GM19240 (cell line): ENCODE results near the gene RHBDF2.

Experiments
- DNase-seq: peaks from one replicate; pipeline ENCODE4 v3.0.0; 2011; ENCODE audit warnings: low spot score; ENCODE audit not compliant: insufficient read length

Gene RHBDF2

DNA sequence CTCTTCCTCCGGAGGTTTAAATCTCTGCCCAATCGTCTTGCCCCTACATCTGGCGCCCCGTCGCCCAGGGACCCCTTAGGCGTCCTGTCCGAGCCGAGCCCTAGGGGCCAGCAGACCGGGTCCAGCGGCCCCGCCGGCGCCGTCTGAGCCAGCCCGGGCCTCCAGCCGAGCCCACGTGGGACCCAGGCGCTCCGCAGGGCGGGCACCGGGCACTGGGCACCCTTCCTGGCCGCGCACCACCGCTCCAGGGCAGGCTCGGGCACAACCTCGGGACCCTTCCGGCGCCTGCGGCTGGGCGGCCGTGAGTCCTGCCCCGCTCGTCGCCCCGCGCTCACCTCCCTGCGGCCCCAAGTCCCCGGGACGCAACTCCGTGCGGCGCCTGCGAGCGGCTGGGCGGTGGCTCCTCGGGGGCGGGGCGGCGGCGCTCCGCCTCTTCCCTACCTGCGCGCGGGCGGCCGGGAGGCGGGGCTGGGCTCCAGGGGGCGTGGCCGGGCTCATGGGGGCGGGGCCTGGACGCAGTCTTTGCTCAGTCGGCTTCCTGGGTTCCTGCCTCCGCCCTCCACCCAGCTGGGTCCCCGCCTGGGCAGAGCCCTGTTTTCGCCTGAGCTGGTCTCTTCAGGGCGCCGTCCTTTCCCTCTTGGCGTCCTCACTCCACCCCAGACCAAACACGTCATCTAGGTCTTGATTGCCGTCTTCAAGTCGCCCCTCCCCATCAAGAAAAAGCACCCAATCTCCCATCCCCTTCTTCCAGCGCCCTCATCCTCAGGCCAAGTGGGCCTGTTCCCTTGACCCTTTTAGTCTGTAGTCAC is at the start of gene RHBDF2:
Gene RHBDF2, minus strand, starts transcription at position 406 of the 809 bp plus-strand sequence. CDS start 19,899 bp downstream, outside the sequence.
- DNase-seq = peak; percentile 79

DNA sequence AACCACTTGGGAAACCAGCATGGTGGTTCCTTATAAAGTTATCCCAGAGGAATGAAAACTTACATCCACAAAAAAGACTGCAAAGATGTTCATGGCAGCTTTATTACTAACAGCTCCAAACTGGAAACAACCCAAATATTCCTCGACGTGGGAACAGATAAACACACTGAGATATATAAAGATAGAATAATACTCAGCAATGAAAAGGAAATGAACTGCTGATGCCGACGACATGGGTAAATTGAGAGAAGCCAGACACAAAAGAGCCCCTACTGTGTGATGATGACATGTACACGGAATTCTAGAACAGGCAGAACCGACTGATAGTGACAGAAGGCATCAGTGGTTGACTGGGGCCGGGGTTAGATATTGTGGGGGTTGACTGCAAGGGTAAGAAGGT is 48.3 kb upstream of the RHBDF2 start:
- no peak for DNase-seq

DNA sequence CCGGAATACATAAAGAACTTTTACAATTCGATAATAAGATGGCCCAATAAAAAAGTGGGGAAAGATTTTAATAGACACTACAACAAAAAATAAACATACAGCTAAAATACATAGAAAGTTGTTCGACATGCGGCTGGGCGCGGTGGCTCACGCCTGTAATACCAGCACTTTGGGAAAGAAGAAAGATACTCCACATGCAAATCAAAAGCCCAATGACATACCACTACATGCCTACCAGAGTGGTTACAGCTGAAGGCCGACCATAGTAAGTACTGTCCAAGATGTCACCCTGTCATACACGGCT is 47.9 kb upstream of the RHBDF2 start:
- no peak for DNase-seq

DNA sequence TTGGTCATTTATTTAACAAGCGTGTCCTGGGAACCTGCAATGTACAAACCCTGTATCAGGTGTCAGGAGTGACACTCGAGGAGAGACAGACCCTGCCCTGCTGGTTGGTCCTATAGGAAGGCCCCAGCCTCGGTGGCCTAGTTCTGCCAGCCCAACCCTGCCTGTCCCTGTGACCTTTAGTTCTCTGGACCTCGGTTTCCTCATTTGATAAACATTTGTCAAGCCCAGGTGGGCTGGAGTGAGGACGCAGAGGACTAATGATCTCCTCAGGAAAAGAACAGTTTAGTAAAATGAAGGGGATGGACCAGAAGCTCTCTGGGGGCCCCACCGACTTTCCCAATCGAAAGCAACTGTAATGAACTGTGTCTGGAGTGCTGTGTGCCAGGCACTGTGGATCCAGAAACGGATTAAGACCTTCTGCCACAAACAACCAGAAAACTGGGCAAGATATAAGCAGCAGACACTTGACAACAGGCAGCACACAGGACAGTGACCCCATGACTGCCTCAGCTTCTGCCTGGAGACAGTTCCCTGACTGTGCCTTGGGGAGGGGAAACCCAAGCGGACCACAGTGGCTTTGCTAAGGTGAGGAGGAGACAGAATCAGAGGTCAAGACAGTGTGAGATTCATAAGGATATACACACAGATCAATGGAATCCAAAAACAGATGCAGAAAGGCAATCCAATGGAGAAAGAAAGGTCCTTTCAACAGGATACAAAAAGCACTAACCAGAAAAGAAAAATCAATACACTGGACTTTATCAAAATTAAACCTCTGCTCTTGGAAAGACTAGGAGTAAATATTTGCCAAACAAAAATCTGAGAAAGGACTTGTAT is 47.4 kb upstream of the RHBDF2 start:
- DNase-seq = no peak

DNA sequence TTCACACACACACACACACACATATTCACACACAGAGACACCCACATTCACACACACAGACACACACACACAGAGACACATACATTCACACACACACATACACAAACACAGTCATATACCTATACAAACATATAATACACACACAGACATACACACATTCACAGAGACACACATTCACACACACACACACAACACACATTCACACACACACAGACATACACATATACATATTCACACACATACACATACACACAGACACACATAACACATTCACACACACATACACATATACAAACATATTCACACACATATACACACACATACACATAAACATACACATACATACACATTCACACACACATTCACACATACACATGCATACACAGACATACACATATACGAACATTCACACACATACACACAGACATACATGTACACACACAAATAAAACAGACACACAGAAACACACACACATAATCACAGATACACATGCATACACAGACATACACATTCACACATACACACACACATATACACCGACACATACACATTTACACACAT is 46.5 kb upstream of the RHBDF2 start:
- DNase-seq = no peak

DNA sequence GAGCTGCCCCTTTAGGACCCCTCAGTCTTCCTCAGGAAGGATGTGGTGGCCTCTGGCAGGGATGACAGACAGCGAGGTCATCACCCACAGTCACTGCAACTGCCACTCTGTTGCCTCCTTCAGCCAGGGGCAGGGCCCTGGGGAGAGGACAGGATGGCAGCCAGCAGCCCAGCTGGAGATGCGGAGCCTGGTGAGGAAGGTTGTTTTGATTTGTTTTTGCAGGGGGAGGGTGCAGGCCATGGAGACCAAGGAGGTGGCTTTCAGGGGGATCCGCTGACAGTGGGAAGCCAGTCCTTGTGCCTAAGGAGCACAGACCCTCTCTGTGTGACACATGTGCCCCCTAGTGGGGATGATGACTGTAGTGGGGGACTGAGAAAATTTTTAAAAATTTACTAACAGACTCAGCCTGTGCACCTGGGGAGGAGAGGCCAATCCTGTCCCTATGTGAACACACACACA is 46.0 kb upstream of the RHBDF2 start:
- DNase-seq = peak; percentile 67

DNA sequence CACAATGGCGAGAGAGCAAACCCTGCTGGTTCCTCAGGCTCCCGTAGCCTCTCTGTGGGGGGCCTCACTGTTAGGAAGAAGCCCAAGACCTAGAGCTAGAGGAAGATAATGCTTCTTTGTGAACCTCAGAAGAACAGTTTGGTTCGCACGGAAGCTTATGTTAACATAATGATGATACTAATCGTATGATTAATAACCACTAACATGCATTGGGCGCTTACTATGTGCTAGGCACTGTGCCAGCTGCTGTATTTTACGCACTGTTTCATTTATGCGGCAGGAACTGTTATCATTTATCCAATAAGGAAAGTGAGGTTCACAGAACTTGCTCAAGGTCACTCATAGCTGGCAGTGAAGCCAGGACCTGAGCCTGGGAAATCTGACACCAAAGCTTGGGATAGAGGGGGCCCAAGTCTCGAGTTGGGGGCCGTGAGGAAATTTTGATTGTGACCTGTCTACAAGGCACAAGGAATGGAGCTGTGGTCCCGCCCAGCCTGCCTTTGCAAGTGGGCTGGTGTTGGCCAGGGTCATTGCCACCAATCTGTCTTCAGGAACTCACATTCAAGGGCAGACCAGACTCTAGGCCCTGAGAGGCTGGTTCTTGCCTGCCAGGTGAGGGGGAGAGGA is 45.4 kb upstream of the RHBDF2 start:
- no peak for DNase-seq

DNA sequence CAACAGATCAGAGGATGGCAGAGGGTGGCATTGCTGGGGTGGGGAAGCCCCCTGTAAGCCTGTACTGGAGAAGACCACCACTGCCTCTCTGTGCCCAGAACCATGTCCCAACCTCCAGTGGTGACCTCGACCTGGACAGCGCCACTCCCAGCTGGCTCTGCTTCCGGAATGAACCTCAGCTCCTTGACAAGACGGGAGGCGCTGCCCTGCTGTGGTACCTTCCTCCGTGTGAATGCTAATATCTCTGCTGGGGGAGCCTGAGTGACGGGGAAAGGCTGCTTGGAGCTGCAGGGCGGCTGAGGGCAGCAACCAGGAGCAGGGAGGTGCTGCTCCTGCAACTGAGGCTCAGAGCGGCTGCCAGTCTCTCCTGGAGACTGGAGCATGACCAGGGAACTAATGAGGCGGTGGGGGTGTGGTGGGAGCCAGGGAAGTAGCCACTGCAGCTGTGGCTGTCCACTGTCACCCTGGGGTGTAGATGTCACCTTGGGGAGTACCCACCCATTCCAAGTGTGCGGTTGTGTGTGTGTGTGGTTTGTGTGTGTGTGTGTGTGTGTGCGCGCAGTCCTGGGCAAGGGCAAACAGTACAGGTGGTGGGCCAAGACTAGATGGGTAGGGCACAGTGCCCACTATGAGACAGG is 44.8 kb upstream of the RHBDF2 start:
- DNase-seq = no peak

DNA sequence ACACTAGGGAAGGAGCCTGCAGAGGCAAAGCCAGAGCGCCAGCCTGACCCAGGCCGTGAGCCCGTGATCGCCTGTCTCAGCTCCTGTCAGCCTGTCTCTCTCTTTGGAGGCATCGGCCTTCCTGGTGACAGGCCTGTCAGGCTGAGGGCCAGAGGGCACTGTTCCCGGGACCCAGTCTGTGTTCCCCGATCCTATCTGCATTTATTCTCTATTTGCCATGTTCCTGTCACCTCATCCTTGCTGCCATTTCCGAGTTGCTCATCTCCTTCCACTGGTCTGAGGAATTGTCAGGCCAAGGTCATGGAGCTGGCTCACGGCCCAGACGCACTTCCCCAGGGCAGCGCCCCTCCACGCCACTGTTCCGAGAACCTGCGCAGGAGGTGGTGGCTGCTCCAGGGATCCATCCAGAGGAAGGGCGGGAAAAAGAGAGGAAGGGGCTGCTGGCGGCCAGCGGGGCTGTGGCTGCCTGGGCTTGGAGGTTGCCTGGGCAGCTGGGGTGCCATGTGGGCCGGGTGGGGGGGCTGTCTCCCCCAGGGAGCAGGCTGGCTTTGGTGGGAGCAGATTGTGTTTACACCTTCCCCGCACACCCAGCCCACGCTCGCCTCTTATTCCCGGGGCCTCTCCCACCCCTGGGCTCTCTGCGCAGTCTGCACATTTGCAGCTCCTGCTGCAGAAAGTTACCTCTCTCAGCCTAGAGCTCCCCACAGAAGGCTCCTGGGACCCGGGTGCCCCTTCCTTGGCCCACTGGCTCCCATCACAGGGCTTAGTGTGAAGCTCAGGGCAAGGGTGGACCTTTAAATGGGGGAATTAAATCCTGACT is 43.5 kb upstream of the RHBDF2 start:
- DNase-seq = no peak

DNA sequence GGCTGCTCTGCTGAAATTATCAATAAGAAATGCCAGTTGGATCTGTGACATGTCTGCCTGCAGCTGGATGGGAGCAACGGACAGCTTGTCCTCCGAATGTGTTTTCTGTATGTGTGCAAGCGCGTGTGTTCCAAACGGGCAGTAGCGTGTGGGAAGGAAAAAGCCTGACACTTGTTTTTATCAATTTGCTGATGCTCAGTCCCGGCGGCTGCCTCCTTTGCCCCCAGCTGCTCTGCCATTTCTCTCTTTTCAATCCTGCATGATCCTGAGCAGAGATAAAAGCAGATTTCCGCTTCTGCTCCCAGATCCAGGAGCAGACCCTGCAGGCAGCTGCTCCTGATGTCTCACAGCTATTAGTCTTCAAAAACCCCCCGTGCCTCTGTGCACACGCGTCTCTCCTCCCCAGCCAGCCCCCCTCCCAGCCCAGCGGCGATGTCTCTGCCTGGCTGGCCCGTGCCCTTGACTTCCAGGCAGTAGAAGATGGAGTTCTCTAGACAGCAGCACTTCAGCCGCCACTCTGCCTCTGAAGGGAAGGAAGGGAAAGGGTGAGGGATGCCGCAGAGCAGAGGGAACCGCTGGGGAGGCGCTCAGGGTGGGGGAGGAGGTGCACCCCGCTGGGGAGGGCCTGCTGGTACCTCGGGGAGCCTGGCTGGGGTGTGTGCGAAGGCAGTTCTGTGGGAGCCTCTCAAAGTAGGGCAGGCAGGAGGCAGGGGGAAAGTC is 42.8 kb upstream of the RHBDF2 start:
- DNase-seq = no peak

DNA sequence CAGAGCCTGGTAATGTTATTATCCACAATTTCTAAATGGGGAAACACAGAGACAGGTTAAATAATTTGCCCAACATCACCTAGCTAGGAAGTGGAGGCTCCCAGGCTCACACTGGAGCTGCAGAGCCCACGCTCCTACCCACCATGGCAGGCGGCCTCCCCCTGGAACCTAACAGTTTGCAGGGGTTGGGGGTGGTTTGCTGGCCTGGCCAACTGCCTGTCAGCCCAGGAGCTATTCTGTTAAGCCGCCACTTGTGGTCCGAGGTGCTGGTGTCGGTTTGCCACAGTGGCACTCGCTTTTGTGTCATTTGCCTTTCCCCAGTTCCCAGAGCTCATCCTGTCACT is 42.2 kb upstream of the RHBDF2 start:
- DNase-seq = no peak

DNA sequence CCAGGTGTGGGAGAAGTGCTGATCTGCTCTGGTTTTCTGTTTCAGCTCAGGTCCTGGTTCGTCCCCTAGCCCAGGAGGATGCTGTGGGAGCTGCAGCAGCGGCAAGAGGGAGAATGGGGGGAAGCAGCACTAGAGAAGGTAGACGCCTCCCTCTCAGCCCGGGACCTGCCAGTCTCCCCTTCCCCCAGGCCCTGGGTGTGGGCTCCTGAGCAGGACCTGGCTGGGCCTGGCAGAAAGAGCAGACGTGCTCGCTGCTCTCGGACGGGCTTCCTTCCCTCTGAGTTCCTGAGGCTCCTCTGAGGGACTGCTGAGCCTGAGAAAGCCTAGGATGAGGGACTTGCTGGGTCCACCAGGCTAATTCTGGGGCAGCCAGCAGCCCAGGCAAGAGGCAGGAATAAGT is 41.8 kb upstream of the RHBDF2 start:
- no peak for DNase-seq

DNA sequence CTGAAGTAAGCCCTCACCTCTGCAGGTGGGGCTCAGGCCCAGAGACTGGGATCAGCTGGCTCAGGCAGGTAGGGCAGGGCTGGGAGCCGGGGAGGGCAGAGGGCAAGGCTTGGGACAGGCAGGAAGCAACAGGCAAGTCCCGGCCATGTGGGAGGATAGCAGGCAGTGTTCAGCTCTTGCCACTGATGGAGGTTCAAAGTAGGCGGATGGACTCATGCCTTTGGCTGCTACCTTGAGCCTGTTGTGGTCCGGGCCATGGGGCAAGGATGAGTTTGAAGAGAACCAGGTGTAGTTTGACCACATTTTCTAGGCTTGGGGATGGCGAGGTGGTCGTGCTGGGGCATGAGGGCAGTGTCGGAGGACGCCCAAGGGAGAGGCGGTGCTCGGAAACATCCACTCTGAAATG is 41.3 kb upstream of the RHBDF2 start:
- no peak for DNase-seq

DNA sequence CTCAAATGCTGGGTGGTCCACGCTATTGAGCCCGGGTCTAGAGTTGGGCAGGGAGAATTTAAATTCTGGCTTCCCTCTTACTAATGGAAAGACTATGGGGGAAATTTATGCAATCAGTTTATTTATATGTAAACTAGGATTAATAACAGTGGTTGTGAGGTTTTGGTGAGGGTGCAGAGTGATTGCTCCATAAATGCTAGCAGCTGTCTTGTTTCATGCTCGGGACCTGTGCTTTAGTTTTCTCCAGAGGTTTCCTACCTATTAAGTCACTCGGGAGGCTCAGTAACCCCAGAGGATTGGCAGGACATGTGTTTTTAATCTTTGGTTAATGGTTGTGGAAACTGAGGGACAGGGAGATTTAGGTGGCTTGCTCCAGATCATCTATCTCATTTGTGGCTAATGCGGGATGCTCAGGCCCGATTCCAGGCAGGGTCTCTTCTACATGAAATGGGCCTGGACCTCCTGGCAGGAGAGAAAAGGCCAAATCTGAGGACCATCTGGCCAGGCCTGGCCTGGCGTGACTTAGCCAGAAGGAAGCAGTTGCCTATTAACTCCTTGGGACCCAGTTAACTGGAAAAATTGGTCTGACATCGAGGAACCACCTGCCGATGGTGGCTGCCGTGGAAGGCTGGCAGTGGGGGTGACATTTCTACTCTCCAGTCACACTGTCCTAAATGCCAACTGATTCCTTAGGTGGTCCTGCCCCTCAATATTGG is 40.7 kb upstream of the RHBDF2 start:
- no peak for DNase-seq

DNA sequence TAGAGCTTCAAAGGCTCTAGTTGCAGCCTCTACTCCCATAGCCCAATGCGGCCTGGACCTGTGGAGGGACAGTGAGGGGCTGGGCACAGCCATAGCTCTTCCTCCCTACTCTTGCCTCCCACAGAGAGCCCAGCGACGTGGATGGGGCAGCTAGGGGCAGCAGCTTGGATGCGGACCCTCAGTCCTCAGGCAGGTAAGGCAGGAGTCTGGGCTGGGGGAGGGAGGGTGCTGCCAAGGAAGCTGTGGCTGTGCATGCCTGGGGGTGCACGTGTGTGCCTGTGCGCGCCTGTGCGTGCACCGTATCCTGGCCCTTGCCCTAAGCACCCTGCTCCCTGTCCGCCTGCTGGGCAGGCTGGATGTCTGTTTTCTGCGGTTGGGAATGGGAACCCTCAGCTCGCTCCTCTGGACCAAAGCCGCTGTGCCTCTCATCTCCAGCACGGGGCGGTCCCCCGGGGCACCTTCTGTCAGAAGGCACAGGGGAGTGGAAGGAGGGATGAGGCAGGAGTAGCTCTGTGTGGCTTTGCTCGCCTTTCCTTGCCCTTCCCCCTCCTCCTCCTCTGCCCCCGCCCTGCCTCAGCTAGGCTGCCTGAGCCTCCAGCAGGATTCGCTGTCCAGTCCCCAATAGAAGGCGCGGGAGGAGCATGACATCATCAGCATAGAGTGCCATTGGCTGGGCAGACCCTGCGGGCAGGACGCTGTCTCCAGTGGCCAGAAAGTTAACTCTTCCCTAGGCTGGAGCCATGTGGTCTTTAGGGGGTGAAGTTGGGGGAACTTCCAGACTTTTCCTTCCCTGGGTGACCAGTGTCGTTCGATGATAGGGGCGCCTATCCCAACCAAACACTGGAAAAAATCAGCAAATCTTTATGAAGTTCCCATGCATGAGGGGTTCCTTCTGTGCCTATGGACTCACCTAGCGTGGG is 39.4 kb upstream of the RHBDF2 start:
- DNase-seq = peak; percentile 76

DNA sequence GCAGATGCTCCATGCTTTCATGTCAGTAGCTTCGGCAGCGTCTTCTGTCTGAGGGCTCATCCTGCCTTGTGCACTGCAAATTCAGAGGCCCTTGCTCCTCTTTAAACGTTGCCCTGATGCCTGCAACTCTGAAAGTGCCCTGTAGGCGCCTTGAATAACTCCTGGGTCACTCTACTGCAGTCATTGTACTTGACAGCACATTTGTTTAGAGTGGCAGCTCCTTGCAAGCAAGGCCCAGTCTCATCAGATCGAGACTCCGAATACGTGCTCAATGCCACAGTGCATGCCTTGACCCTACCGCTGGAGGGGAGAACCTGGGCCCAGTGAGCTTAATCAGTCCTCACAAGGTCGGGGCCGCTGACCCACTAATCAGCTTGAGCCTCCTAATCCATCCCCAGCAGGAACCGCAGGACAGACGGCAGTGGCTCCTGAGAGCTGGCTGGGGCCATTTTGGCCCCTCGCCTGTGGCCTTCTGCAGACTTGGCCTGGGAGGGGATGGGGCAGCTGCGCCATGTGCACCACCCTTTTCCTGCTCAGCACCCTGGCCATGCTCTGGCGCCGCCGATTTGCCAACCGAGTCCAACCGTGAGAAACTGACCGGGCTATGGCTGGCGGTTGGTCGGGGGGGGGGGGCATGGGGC is 38.5 kb upstream of the RHBDF2 start, which contains the start of gene PRCD:
Gene PRCD, plus strand, starts transcription at position 414 of the 641 bp plus-strand sequence. Its CDS starts 98 bp downstream, at position 512.
- DNase-seq = no peak

DNA sequence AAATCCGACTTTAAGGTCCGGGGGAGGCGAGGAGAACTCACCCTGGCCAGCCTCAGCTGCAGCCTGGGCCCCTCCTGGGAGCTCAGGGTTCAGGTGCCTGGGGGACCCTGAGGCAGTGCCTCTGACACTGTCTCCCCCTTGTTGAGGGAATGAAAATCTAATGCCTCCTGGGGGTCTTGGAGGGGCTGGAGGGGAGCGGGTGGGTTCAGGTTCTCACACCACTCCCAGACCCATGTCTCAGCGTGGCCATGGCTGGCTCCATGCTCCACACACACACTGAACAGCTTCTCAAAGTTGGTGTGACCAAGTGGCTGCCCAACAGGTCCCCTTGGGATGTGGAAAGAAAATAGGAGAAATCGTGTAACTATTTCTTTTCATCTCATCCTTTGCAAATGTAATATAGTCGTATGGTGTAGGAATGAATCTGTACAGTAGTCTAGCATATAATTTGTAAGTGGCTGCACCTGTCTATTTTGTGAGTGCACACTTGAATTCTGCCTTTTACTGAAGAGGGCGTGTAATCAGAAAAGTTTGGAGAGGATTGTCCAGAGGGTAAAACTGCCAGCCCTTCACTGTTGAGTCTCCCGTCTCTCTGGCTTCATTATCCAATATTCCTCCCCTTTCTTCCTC is 37.8 kb upstream of the RHBDF2 start:
- DNase-seq = no peak
